ENCODE data around the gene MAN1A1. TPM values are rescaled to one million over a fixed set of nuclear protein-coding genes. Genes with fewer than 3 reads are reported as not detected.

MAN1A1 gene
- total and polyA plus RNA-seq, 2 donors = 14.7 to 23.6 TPM

DNA sequence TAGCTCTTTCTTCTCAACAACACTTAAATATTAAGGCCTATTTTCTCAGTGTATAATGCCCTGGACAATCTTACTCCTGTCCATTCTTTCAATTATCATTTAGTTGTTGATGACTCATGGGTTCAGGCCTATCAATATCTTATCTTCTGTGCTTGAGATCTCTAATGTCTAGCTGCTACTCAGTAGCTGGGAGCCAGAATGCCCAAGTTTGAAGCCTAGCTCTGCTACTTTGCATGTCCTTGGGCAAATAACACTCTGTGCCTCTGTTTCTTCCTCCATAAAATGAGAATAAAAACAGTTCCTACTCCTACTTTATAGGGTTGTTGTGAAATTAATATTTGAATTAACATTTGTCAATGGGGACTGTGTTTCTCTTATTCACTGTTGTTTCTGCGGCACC lies 69.5 kb downstream of the MAN1A1 start:
- H3K27ac ChIP-seq (ENCODE audit: low read depth in 1 of 2, low read length in 1 of 2) = no peak overlapping the region
- no peak for DNase-seq (ENCODE audit: low read depth in 6 of 9, low spot score in 9 of 9)
- no peaks in the 10 kb centered on the region for H3K4me1 ChIP-seq (ENCODE audit: control insufficient read depth in 2 of 2, insufficient read depth in 2 of 2, low read length in 2 of 2)
- no peaks in the 10 kb centered on the region for H3K9me3 ChIP-seq (ENCODE audit: control insufficient read depth in 2 of 2, insufficient read depth in 1 of 2, low read length in 1 of 2)
- no peaks in the 10 kb centered on the region for H3K27me3 ChIP-seq (ENCODE audit: control insufficient read depth in 2 of 2, insufficient read depth in 1 of 2, low read length in 1 of 2)
- no peaks in the 10 kb centered on the region for H3K36me3 ChIP-seq (ENCODE audit: control insufficient read depth in 2 of 2, insufficient read depth in 2 of 2, low read length in 1 of 2)
- 97% methylated on average over 1 of the region's 1 CpG for WGBS
- no peak overlapping the region for H3K4me3 ChIP-seq (ENCODE audit: low read length in 2 of 2)

- Histone ChIP-seq H3K36me3 (ENCODE audit: control insufficient read depth in 2 of 2, insufficient read depth in 2 of 2, low read length in 1 of 2) (no peaks in the 10 kb centered on the region), H3K27ac (ENCODE audit: low read depth in 1 of 2, low read length in 1 of 2) (no peak overlapping the region), H3K4me3 (ENCODE audit: low read length in 2 of 2) (no peak overlapping the region), H3K27me3 (ENCODE audit: control insufficient read depth in 2 of 2, insufficient read depth in 1 of 2, low read length in 1 of 2) (no peaks in the 10 kb centered on the region), H3K9me3 (ENCODE audit: control insufficient read depth in 2 of 2, insufficient read depth in 1 of 2, low read length in 1 of 2) (no peaks in the 10 kb centered on the region), H3K4me1 (ENCODE audit: control insufficient read depth in 2 of 2, insufficient read depth in 2 of 2, low read length in 2 of 2) (no peaks in the 10 kb centered on the region)
- no peak for DNase-seq (ENCODE audit: low read depth in 6 of 9, low spot score in 9 of 9)
- 99% methylated on average over 2 of the region's 2 CpGs for WGBS
Measured at GRCh38 chr6:119278625-119279024, 70.9 kb downstream of the MAN1A1 start.

DNA sequence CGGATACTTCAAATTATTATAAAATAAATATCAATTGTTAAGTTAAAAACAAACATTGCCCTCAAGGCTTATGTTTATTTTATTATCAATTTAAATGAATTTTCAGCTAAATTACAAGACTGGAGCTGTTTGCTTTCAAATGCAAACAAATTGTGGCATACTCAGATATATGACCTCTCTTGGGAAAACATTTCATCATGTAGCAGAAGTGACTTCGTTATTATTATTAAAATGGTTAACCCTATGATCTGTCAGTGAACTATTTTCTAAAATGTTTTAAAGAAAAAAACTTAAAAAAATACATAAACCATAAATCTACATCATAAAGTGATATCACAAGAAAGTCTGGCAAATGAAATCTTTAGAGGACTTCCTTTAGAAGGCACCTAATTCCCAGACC lies 72.5 kb downstream of the MAN1A1 start:
- 98% methylated on average over 2 of the region's 2 CpGs for WGBS

GRCh38 chr6:119276211-119276610 lies 73.3 kb downstream of the MAN1A1 start:
- H3K4me1 ChIP-seq (ENCODE audit: control insufficient read depth in 2 of 2, insufficient read depth in 2 of 2, low read length in 2 of 2) = no peaks in the 10 kb centered on the region
- no peak for DNase-seq (ENCODE audit: low read depth in 6 of 9, low spot score in 9 of 9)
- H3K27me3 ChIP-seq (ENCODE audit: control insufficient read depth in 2 of 2, insufficient read depth in 1 of 2, low read length in 1 of 2) = no peaks in the 10 kb centered on the region
- 97% methylated on average over 2 of the region's 2 CpGs for WGBS
- peaks cover 0 to 2% of the 10 kb centered on the region in 2 donors for H3K9me3 ChIP-seq (ENCODE audit: control insufficient read depth in 2 of 2, insufficient read depth in 1 of 2, low read length in 1 of 2)
- H3K4me3 ChIP-seq (ENCODE audit: low read length in 2 of 2) = no peak overlapping the region
- no peaks in the 10 kb centered on the region for H3K36me3 ChIP-seq (ENCODE audit: control insufficient read depth in 2 of 2, insufficient read depth in 2 of 2, low read length in 1 of 2)
- no peak overlapping the region for H3K27ac ChIP-seq (ENCODE audit: low read depth in 1 of 2, low read length in 1 of 2)

More for the DNA sequence above, 72.5 kb downstream of the MAN1A1 start:
- Histone ChIP-seq H3K9me3 (ENCODE audit: control insufficient read depth in 2 of 2, insufficient read depth in 1 of 2, low read length in 1 of 2) (no peaks in the 10 kb centered on the region), H3K36me3 (ENCODE audit: control insufficient read depth in 2 of 2, insufficient read depth in 2 of 2, low read length in 1 of 2) (no peaks in the 10 kb centered on the region), H3K27ac (ENCODE audit: low read depth in 1 of 2, low read length in 1 of 2) (no peak overlapping the region), H3K4me1 (ENCODE audit: control insufficient read depth in 2 of 2, insufficient read depth in 2 of 2, low read length in 2 of 2) (no peaks in the 10 kb centered on the region), H3K4me3 (ENCODE audit: low read length in 2 of 2) (no peak overlapping the region), H3K27me3 (ENCODE audit: control insufficient read depth in 2 of 2, insufficient read depth in 1 of 2, low read length in 1 of 2) (no peaks in the 10 kb centered on the region)
- DNase-seq (ENCODE audit: low read depth in 6 of 9, low spot score in 9 of 9) = no peak

- no peak overlapping the region for H3K4me3 ChIP-seq (ENCODE audit: low read length in 2 of 2)
- no peak for DNase-seq (ENCODE audit: low read depth in 6 of 9, low spot score in 9 of 9)
- no peak overlapping the region for H3K27ac ChIP-seq (ENCODE audit: low read depth in 1 of 2, low read length in 1 of 2)
- 97% methylated on average over 2 of the region's 2 CpGs for WGBS
- H3K9me3 ChIP-seq (ENCODE audit: control insufficient read depth in 2 of 2, insufficient read depth in 1 of 2, low read length in 1 of 2) = peaks cover 1 to 6% of the 10 kb centered on the region in 2 donors
- peaks cover 0 to 3% of the 10 kb centered on the region in 2 donors for H3K36me3 ChIP-seq (ENCODE audit: control insufficient read depth in 2 of 2, insufficient read depth in 2 of 2, low read length in 1 of 2)
- no peaks in the 10 kb centered on the region for H3K27me3 ChIP-seq (ENCODE audit: control insufficient read depth in 2 of 2, insufficient read depth in 1 of 2, low read length in 1 of 2)
- no peaks in the 10 kb centered on the region for H3K4me1 ChIP-seq (ENCODE audit: control insufficient read depth in 2 of 2, insufficient read depth in 2 of 2, low read length in 2 of 2)
Measured at GRCh38 chr6:119274197-119274595, 75.4 kb downstream of the MAN1A1 start.

- Histone ChIP-seq H3K27me3 (ENCODE audit: control insufficient read depth in 2 of 2, insufficient read depth in 1 of 2, low read length in 1 of 2) (no peaks in the 10 kb centered on the region), H3K36me3 (ENCODE audit: control insufficient read depth in 2 of 2, insufficient read depth in 2 of 2, low read length in 1 of 2) (peaks cover 0 to 3% of the 10 kb centered on the region in 2 donors), H3K4me1 (ENCODE audit: control insufficient read depth in 2 of 2, insufficient read depth in 2 of 2, low read length in 2 of 2) (no peaks in the 10 kb centered on the region), H3K27ac (ENCODE audit: low read depth in 1 of 2, low read length in 1 of 2) (no peak overlapping the region), H3K4me3 (ENCODE audit: low read length in 2 of 2) (no peak overlapping the region), H3K9me3 (ENCODE audit: control insufficient read depth in 2 of 2, insufficient read depth in 1 of 2, low read length in 1 of 2) (peaks cover 1 to 10% of the 10 kb centered on the region in 2 donors)
- no peak for DNase-seq (ENCODE audit: low read depth in 6 of 9, low spot score in 9 of 9)
- 99% methylated on average over 1 of the region's 1 CpG for WGBS
Measured at GRCh38 chr6:119273272-119274196, 76.0 kb downstream of the MAN1A1 start.

- no peak overlapping the region for H3K27ac ChIP-seq (ENCODE audit: low read depth in 1 of 2, low read length in 1 of 2)
- 97% methylated on average over 3 of the region's 3 CpGs for WGBS
- peaks cover 0 to 2% of the 10 kb centered on the region in 2 donors for H3K4me1 ChIP-seq (ENCODE audit: control insufficient read depth in 2 of 2, insufficient read depth in 2 of 2, low read length in 2 of 2)
- no peaks in the 10 kb centered on the region for H3K27me3 ChIP-seq (ENCODE audit: control insufficient read depth in 2 of 2, insufficient read depth in 1 of 2, low read length in 1 of 2)
- H3K4me3 ChIP-seq (ENCODE audit: low read length in 2 of 2) = no peak overlapping the region
- H3K9me3 ChIP-seq (ENCODE audit: control insufficient read depth in 2 of 2, insufficient read depth in 1 of 2, low read length in 1 of 2) = peaks cover 1 to 10% of the 10 kb centered on the region in 2 donors
- DNase-seq (ENCODE audit: low read depth in 6 of 9, low spot score in 9 of 9) = no peak
- peaks cover 0 to 3% of the 10 kb centered on the region in 2 donors for H3K36me3 ChIP-seq (ENCODE audit: control insufficient read depth in 2 of 2, insufficient read depth in 2 of 2, low read length in 1 of 2)
Measured at GRCh38 chr6:119270545-119270944, 79.0 kb downstream of the MAN1A1 start.

- H3K27me3 ChIP-seq (ENCODE audit: control insufficient read depth in 2 of 2, insufficient read depth in 1 of 2, low read length in 1 of 2) = no peaks in the 10 kb centered on the region
- H3K4me1 ChIP-seq (ENCODE audit: control insufficient read depth in 2 of 2, insufficient read depth in 2 of 2, low read length in 2 of 2) = peaks cover 0 to 2% of the 10 kb centered on the region in 2 donors
- H3K27ac ChIP-seq (ENCODE audit: low read depth in 1 of 2, low read length in 1 of 2) = no peak overlapping the region
- peaks cover 1 to 10% of the 10 kb centered on the region in 2 donors for H3K9me3 ChIP-seq (ENCODE audit: control insufficient read depth in 2 of 2, insufficient read depth in 1 of 2, low read length in 1 of 2)
- peaks cover 0 to 3% of the 10 kb centered on the region in 2 donors for H3K36me3 ChIP-seq (ENCODE audit: control insufficient read depth in 2 of 2, insufficient read depth in 2 of 2, low read length in 1 of 2)
- DNase-seq (ENCODE audit: low read depth in 6 of 9, low spot score in 9 of 9) = no peak
- WGBS = 92% methylated on average over 8 of the region's 8 CpGs
- H3K4me3 ChIP-seq (ENCODE audit: low read length in 2 of 2) = no peak overlapping the region
Measured at GRCh38 chr6:119269266-119270103, 80.1 kb downstream of the MAN1A1 start.

Measured in thymus (tissue), 11 donors.